HEK293 (cell line): ENCODE results near the gene BMP6.

Source experiments
- CTCF ChIA-PET: fragments of 350-600 bp; formaldehyde crosslinking; extraction: SDS; loops from one replicate; lab custom pipeline; 2021; ENCODE audit warnings: antibody characterized with exemption; lab: Yijun Ruan, JAX
- POLR2A ChIA-PET: fragments of 300-600 bp; formaldehyde crosslinking; extraction: SDS; loops from one replicate; lab custom pipeline; 2020; ENCODE audit warnings: antibody characterized with exemption, inconsistent platforms; lab: Yijun Ruan, JAX
- H3K27ac ChIP-seq: fragments of 200-500 bp; sonication (Bioruptor generic); 2 replicates; pipeline ENCODE4 v1.5.1; 2014; ENCODE audit warnings: low read depth, low read length, control low read depth, inconsistent platforms; ENCODE audit errors: extremely low read depth
- H3K36me3 ChIP-seq, 2 experiments: fragments of 200-500 bp in 1 of 2; sonication (Bioruptor generic) in 1 of 2; 1 replicate in 1 of 2; 2 replicates in 1 of 2; pipeline ENCODE4 v1.5.1; 2014 to 2017; ENCODE audit warnings: inconsistent platforms in 2 of 2, low read length in 2 of 2; ENCODE audit not compliant: control insufficient read depth in 2 of 2, insufficient read depth in 1 of 2
- H3K4me1 ChIP-seq: fragments of 200-500 bp; sonication (Bioruptor generic); 2 replicates; pipeline ENCODE4 v1.5.1; 2014; ENCODE audit warnings: mild to moderate bottlenecking, low read length, inconsistent platforms; ENCODE audit not compliant: control insufficient read depth, insufficient read depth
- H3K4me3 ChIP-seq: 2 replicates; pipeline ENCODE4 v1.5.1; 2011; ENCODE audit warnings: low read depth, mild to moderate bottlenecking, control low read depth, low read length, moderate library complexity
- H3K9me3 ChIP-seq: fragments of 200-500 bp; sonication (Bioruptor generic); 2 replicates; pipeline ENCODE4 v1.5.1; 2014; ENCODE audit warnings: low read depth, low read length, inconsistent platforms; ENCODE audit not compliant: control insufficient read depth, insufficient read depth
- ATF2 ChIP-seq: fragments of 450-650 bp; formaldehyde crosslinking; IDR thresholded peaks from 2 replicates; pipeline ENCODE4 v1.5.1; 2016; ENCODE audit warnings: missing biosample characterization, missing genetic modification characterization, low read depth
- BCL11B ChIP-seq: fragments of 450-650 bp; formaldehyde crosslinking; IDR thresholded peaks from 2 replicates; pipeline ENCODE4 v1.5.1; 2016; ENCODE audit warnings: low read depth, missing biosample characterization, missing genetic modification characterization
- GLI2 ChIP-seq: fragments of 450-650 bp; formaldehyde crosslinking; IDR thresholded peaks from 2 replicates; pipeline ENCODE4; 2017; ENCODE audit warnings: missing biosample characterization, missing genetic modification characterization, low read depth, borderline replicate concordance
- GLIS2 ChIP-seq: fragments of 450-650 bp; formaldehyde crosslinking; IDR thresholded peaks from 2 replicates; pipeline ENCODE4 v1.5.1; 2016; ENCODE audit warnings: missing biosample characterization, missing genetic modification characterization
- HOXA7 ChIP-seq: sonication (generic); formaldehyde crosslinking; IDR thresholded peaks from 2 replicates; pipeline ENCODE4 v1.8.1; 2022; ENCODE audit warnings: missing genetic modification reagents, borderline replicate concordance
- KLF9 ChIP-seq: fragments of 450-650 bp; formaldehyde crosslinking; IDR thresholded peaks from 2 replicates; pipeline ENCODE4 v1.5.1; 2016; ENCODE audit warnings: missing biosample characterization, missing genetic modification characterization, low read depth
- MYNN ChIP-seq: fragments of 450-650 bp; formaldehyde crosslinking; IDR thresholded peaks from 2 replicates; pipeline ENCODE4 v1.5.1; 2016; ENCODE audit warnings: missing biosample characterization, missing genetic modification characterization, borderline replicate concordance
- OVOL3 ChIP-seq: fragments of 450-650 bp; formaldehyde crosslinking; IDR thresholded peaks from 2 replicates; pipeline ENCODE4 v1.5.1; 2016; ENCODE audit warnings: missing biosample characterization, missing genetic modification characterization
- SALL2 ChIP-seq: fragments of 450-650 bp; formaldehyde crosslinking; IDR thresholded peaks from 2 replicates; pipeline ENCODE4 v1.5.0; 2017; ENCODE audit warnings: missing biosample characterization, mild to moderate bottlenecking, missing genetic modification characterization, borderline replicate concordance
- SP7 ChIP-seq: fragments of 450-650 bp; formaldehyde crosslinking; IDR thresholded peaks from 2 replicates; pipeline ENCODE4 v1.5.1; 2016; ENCODE audit warnings: missing biosample characterization, missing genetic modification characterization
- ZBTB26 ChIP-seq: fragments of 450-650 bp; formaldehyde crosslinking; optimal IDR thresholded peaks from 2 replicates; pipeline ENCODE3; 2016; ENCODE audit warnings: missing biosample characterization, mild to moderate bottlenecking, missing genetic modification characterization
- ZEB2 ChIP-seq: fragments of 450-650 bp; formaldehyde crosslinking; IDR thresholded peaks from 2 replicates; pipeline ENCODE4 v1.5.1; 2016; ENCODE audit warnings: missing biosample characterization, missing genetic modification characterization
- ZIC2 ChIP-seq: fragments of 450-650 bp; formaldehyde crosslinking; IDR thresholded peaks from 2 replicates; pipeline ENCODE4 v1.5.1; 2016; ENCODE audit warnings: missing biosample characterization, missing genetic modification characterization
- ZNF174 ChIP-seq: fragments of 450-650 bp; formaldehyde crosslinking; IDR thresholded peaks from 2 replicates; pipeline ENCODE4 v1.5.0; 2017; ENCODE audit warnings: missing biosample characterization, mild to moderate bottlenecking, missing genetic modification characterization
- ZNF23 ChIP-seq: fragments of 450-650 bp; formaldehyde crosslinking; IDR thresholded peaks from 2 replicates; pipeline ENCODE4 v1.5.1; 2016; ENCODE audit warnings: missing biosample characterization, missing genetic modification characterization, borderline replicate concordance
- ZNF266 ChIP-seq: fragments of 450-650 bp; formaldehyde crosslinking; IDR thresholded peaks from 2 replicates; pipeline ENCODE4 v1.5.1; 2016; ENCODE audit warnings: missing biosample characterization, missing genetic modification characterization, low read depth
- ZNF292 ChIP-seq: fragments of 450-650 bp; formaldehyde crosslinking; IDR thresholded peaks from 2 replicates; pipeline ENCODE4 v1.5.1; 2016; ENCODE audit warnings: low read depth, missing biosample characterization, missing genetic modification characterization, borderline replicate concordance
- ZNF302 ChIP-seq: fragments of 450-650 bp; formaldehyde crosslinking; IDR thresholded peaks from 2 replicates; pipeline ENCODE4 v1.5.1; 2016; ENCODE audit warnings: missing biosample characterization, missing genetic modification characterization, low read depth
- ZNF341 ChIP-seq: fragments of 450-650 bp; formaldehyde crosslinking; IDR thresholded peaks from 2 replicates; pipeline ENCODE4; 2016; ENCODE audit warnings: low read depth, missing biosample characterization, missing genetic modification characterization
- ZNF37A ChIP-seq: fragments of 450-650 bp; IDR thresholded peaks from 2 replicates; pipeline ENCODE4 v1.5.1; 2018; ENCODE audit warnings: missing biosample characterization, missing genetic modification characterization
- ZNF394 ChIP-seq: fragments of 450-650 bp; formaldehyde crosslinking; IDR thresholded peaks from 2 replicates; pipeline ENCODE4 v1.5.1; 2016; ENCODE audit warnings: missing biosample characterization, missing genetic modification characterization, mild to moderate bottlenecking, moderate library complexity, borderline replicate concordance
- ZNF624 ChIP-seq: fragments of 450-650 bp; formaldehyde crosslinking; IDR thresholded peaks from 2 replicates; pipeline ENCODE4 v1.5.1; 2017; ENCODE audit warnings: missing biosample characterization, missing genetic modification characterization
- ZNF658 ChIP-seq: fragments of 450-650 bp; formaldehyde crosslinking; IDR thresholded peaks from 2 replicates; pipeline ENCODE4; 2016; ENCODE audit warnings: missing biosample characterization, missing genetic modification characterization
- ZNF664 ChIP-seq: fragments of 450-650 bp; formaldehyde crosslinking; IDR thresholded peaks from 2 replicates; pipeline ENCODE4 v1.5.1; 2016; ENCODE audit warnings: missing biosample characterization, missing genetic modification characterization
- ZNF747 ChIP-seq: fragments of 450-650 bp; formaldehyde crosslinking; IDR thresholded peaks from 2 replicates; pipeline ENCODE4 v1.5.1; 2016; ENCODE audit warnings: missing biosample characterization, missing genetic modification characterization
- ZSCAN30 ChIP-seq: fragments of 450-650 bp; IDR thresholded peaks from 2 replicates; pipeline ENCODE4 v1.5.1; 2018; ENCODE audit warnings: missing biosample characterization, mild to moderate bottlenecking, missing genetic modification characterization, moderate library complexity
- TF ChIP-seq, protein P1 (sequence below): fragments of 450-650 bp; formaldehyde crosslinking; IDR thresholded peaks from 2 replicates; pipeline ENCODE4 v1.5.1; 2016; ENCODE audit warnings: missing biosample characterization, missing genetic modification characterization
- TF ChIP-seq, protein P2 (sequence below): sonication (generic); formaldehyde crosslinking; IDR thresholded peaks from 2 replicates; pipeline ENCODE4 v1.8.1; 2022; ENCODE audit warnings: mild to moderate bottlenecking, moderate library complexity, missing genetic modification reagents

BMP6 gene

GRCh38 chr6:7812623-7813022 lies 86.7 kb downstream of the BMP6 start (continued):
- TF ChIP-seq, protein P1, sequence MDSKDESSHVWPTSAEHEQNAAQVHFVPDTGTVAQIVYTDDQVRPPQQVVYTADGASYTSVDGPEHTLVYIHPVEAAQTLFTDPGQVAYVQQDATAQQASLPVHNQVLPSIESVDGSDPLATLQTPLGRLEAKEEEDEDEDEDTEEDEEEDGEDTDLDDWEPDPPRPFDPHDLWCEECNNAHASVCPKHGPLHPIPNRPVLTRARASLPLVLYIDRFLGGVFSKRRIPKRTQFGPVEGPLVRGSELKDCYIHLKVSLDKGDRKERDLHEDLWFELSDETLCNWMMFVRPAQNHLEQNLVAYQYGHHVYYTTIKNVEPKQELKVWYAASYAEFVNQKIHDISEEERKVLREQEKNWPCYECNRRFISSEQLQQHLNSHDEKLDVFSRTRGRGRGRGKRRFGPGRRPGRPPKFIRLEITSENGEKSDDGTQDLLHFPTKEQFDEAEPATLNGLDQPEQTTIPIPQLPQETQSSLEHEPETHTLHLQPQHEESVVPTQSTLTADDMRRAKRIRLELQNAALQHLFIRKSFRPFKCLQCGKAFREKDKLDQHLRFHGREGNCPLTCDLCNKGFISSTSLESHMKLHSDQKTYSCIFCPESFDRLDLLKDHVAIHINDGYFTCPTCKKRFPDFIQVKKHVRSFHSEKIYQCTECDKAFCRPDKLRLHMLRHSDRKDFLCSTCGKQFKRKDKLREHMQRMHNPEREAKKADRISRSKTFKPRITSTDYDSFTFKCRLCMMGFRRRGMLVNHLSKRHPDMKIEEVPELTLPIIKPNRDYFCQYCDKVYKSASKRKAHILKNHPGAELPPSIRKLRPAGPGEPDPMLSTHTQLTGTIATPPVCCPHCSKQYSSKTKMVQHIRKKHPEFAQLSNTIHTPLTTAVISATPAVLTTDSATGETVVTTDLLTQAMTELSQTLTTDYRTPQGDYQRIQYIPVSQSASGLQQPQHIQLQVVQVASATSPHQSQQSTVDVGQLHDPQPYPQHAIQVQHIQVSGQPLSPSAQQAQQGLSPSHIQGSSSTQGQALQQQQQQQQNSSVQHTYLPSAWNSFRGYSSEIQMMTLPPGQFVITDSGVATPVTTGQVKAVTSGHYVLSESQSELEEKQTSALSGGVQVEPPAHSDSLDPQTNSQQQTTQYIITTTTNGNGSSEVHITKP: no peak
- TF ChIP-seq GLIS2 (tag by site-specific recombination): no peak
- TF ChIP-seq, protein P2, sequence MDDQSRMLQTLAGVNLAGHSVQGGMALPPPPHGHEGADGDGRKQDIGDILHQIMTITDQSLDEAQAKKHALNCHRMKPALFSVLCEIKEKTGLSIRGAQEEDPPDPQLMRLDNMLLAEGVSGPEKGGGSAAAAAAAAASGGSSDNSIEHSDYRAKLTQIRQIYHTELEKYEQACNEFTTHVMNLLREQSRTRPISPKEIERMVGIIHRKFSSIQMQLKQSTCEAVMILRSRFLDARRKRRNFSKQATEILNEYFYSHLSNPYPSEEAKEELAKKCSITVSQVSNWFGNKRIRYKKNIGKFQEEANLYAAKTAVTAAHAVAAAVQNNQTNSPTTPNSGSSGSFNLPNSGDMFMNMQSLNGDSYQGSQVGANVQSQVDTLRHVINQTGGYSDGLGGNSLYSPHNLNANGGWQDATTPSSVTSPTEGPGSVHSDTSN (CRISPR knock-in tag): no peak
- no peak for TF ChIP-seq ZIC2 (tag by site-specific recombination)

GRCh38 chr6:7813193-7813592 lies 87.3 kb downstream of the BMP6 start:
- no peaks in the 10 kb centered on the region for H3K9me3 ChIP-seq
- ChIA-PET CTCF (interaction anchor here (0.7 to 1.3 kb wide), 3 partner anchors 90 to 496 kb away, joined by 3 to 6 read pairs (median 4); no protein-coding TSS in a partner anchor), POLR2A (no interaction called here)
- no peaks in the 10 kb centered on the region for H3K4me1 ChIP-seq
- H3K36me3 ChIP-seq: no peaks in the 10 kb centered on the region
- TF ChIP-seq ZEB2 (tag by site-specific recombination) (no peak), ZSCAN30 (tag by site-specific recombination) (no peak), ZNF23 (no peak), ZNF664 (tag by site-specific recombination) (no peak), BCL11B (no peak), ZNF37A (tag by site-specific recombination) (no peak), ZBTB26 (no peak), ZNF266 (tag by site-specific recombination) (no peak), ZNF658 (tag by site-specific recombination) (no peak), ZNF747 (tag by site-specific recombination) (no peak), ZNF341 (tag by site-specific recombination) (no peak), HOXA7 (no peak), ZNF292 (tag by site-specific recombination) (no peak)
- H3K4me3 ChIP-seq: no peak overlapping the region
- H3K27ac ChIP-seq: no peak overlapping the region

DNA sequence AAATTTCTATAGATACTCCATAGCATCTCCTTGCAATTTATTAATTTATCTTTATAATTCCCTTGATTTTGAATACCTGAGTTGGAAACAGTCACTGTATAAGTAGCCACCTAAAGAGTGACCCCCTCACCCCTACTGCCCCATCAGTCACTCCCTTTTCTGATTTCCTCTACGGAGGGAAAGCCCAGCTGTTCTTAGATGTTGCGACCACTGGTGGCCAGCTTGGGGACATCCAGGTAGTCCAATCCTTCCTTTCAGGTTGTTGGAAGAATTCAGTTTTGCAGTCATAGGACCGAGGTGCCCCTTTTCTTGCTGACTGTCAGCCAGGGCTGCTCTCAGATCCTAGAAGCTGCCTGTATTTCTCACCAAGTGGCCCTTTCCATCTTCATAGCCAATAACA lies 87.8 kb downstream of the BMP6 start:
- ChIA-PET POLR2A (no interaction called here), CTCF (interaction anchor here (0.5 to 1.3 kb wide), 3 partner anchors 81 to 497 kb away, joined by 4 to 6 read pairs (median 4); no protein-coding TSS in a partner anchor)
- Histone ChIP-seq H3K4me1 (no peaks in the 10 kb centered on the region), H3K4me3 (no peak overlapping the region), H3K9me3 (no peaks in the 10 kb centered on the region), H3K27ac (no peak overlapping the region), H3K36me3 (no peaks in the 10 kb centered on the region)
- no peak for TF ChIP-seq ZNF664 (tag by site-specific recombination)
- no peak for TF ChIP-seq SP7 (tag by site-specific recombination)
- no peak for TF ChIP-seq KLF9 (tag by site-specific recombination)
- TF ChIP-seq ZNF624 (tag by site-specific recombination): no peak
- TF ChIP-seq ZNF174 (tag by site-specific recombination): no peak
- TF ChIP-seq OVOL3 (tag by site-specific recombination): no peak
- no peak for TF ChIP-seq ATF2 (tag by site-specific recombination)
- no peak for TF ChIP-seq ZNF302
- no peak for TF ChIP-seq MYNN (tag by site-specific recombination)
- TF ChIP-seq SALL2 (tag by site-specific recombination): no peak
- no peak for TF ChIP-seq GLI2
- no peak for TF ChIP-seq ZNF394 (tag by site-specific recombination)
